ENCODE measurements around the gene FOXP4.

GRCh38 chr6:41547799-41548097 is 1.6 kb downstream of the FOXP4 start:
- TF ChIP-seq CTCF (IDR thresholded peaks at IDR 0.05; ENCODE audit: low read depth, low read length) (no peak), EZH2phosphoT487 (IDR thresholded peaks at IDR 0.05; ENCODE audit: low read depth) (no peak)

Measured in OCI-LY3 (cell line).